DMS79 (cell line): ENCODE data around the gene CPXM1.
A peak's percentile ranks its signal among the peaks of the same experiment; 100 is the strongest.
"Not testable (repeated sequence)": the region's sequence is repeated elsewhere in the genome, so short reads cannot be mapped to it uniquely, and the experiment has no call there.

Experiments
- DNase-seq: peaks from one replicate; lab custom pipeline; 2025; lab: John Stamatoyannopoulos, UW

The CPXM1 gene

GRCh38 chr20:2799688-2800520, 523 bp downstream of the CPXM1 start:
- DNase-seq, result peak; percentile 15

- no peak for DNase-seq
Measured at GRCh38 chr20:2799271-2799670, 1.2 kb downstream of the CPXM1 start.

- DNase-seq, result peak; percentile 68
Measured at GRCh38 chr20:2798814-2799213, 1.6 kb downstream of the CPXM1 start.

- DNase-seq, result no peak
Measured at GRCh38 chr20:2798095-2798805, 2.2 kb downstream of the CPXM1 start.

- no peak for DNase-seq
Measured at GRCh38 chr20:2797136-2797983, 3.1 kb downstream of the CPXM1 start.

- no peak for DNase-seq
Measured at GRCh38 chr20:2796011-2796660, 4.3 kb downstream of the CPXM1 start.

- no peak for DNase-seq
Measured at GRCh38 chr20:2795451-2795850, 5.0 kb downstream of the CPXM1 start.

GRCh38 chr20:2794866-2795447, 5.5 kb downstream of the CPXM1 start:
- DNase-seq, result no peak

- no peak for DNase-seq
Measured at GRCh38 chr20:2794202-2794748, 6.2 kb downstream of the CPXM1 start.

GRCh38 chr20:2793471-2793870, 7.0 kb downstream of the CPXM1 start:
- no peak for DNase-seq

- no peak for DNase-seq
Measured at GRCh38 chr20:2783908-2784566, 16.4 kb downstream of the CPXM1 start.

- DNase-seq, result no peak
Measured at GRCh38 chr20:2780948-2781347, 19.5 kb downstream of the CPXM1 start.

GRCh38 chr20:2778602-2779321, 21.7 kb downstream of the CPXM1 start:
- DNase-seq, result no peak

- DNase-seq, result no peak
Measured at GRCh38 chr20:2775139-2775538, 25.3 kb downstream of the CPXM1 start.

GRCh38 chr20:2773812-2774211, 26.6 kb downstream of the CPXM1 start:
- DNase-seq, result no peak

GRCh38 chr20:2771631-2772080, 28.8 kb downstream of the CPXM1 start:
- DNase-seq, result no peak

GRCh38 chr20:2770091-2770490, 30.3 kb downstream of the CPXM1 start:
- DNase-seq, result not testable (repeated sequence)

- no peak for DNase-seq
Measured at GRCh38 chr20:2768632-2769015, 31.8 kb downstream of the CPXM1 start.

- peak; percentile 65 for DNase-seq
Measured at GRCh38 chr20:2767768-2768631, 32.4 kb downstream of the CPXM1 start.
